Bronchial epithelial cell (primary cell): ENCODE results near the gene ZNF581. TPM values are rescaled to one million over a fixed set of nuclear protein-coding genes. Genes with fewer than 3 reads are reported as not detected.

Experiments used
- DNase-seq: peaks from one replicate; pipeline ENCODE4 v3.0.0-alpha.2; 2010; ENCODE audit warnings: low read depth
- FAIRE-seq: peaks from 2 replicates; lab custom pipeline; 2011; peaks lifted over from hg19 to GRCh38; lab: Jason Lieb, UNC
- H3K27me3 ChIP-seq: 2 replicates; pipeline ENCODE4 v1.5.1; 2011; ENCODE audit warnings: low read length; ENCODE audit not compliant: control insufficient read depth, insufficient read depth
- H3K36me3 ChIP-seq: 2 replicates; pipeline ENCODE4 v1.5.1; 2011; ENCODE audit warnings: low read length; ENCODE audit not compliant: control insufficient read depth, insufficient read depth
- H3K4me3 ChIP-seq: 2 replicates; pipeline ENCODE4 v1.5.1; 2011; ENCODE audit warnings: mild to moderate bottlenecking, low read depth, low read length, control low read depth
- total RNA-seq: library from RNA; depleted of rRNA; stranded (reverse); fragments of >200 nt; gene quantifications from 2 replicates; pipeline ENCODE4 v1.2.1, GENCODE V29; 2014
- TF ChIP-seq, protein P1 (sequence below): IDR thresholded peaks from 2 replicates; pipeline ENCODE4 v1.5.1; 2011; ENCODE audit warnings: mild to moderate bottlenecking, moderate library complexity, low read length, control low read depth, inconsistent platforms; ENCODE audit not compliant: insufficient read depth, severe bottlenecking

ZNF581 gene
- total RNA-seq, 1 donor from 2014 or later: 19.2 TPM

DNA sequence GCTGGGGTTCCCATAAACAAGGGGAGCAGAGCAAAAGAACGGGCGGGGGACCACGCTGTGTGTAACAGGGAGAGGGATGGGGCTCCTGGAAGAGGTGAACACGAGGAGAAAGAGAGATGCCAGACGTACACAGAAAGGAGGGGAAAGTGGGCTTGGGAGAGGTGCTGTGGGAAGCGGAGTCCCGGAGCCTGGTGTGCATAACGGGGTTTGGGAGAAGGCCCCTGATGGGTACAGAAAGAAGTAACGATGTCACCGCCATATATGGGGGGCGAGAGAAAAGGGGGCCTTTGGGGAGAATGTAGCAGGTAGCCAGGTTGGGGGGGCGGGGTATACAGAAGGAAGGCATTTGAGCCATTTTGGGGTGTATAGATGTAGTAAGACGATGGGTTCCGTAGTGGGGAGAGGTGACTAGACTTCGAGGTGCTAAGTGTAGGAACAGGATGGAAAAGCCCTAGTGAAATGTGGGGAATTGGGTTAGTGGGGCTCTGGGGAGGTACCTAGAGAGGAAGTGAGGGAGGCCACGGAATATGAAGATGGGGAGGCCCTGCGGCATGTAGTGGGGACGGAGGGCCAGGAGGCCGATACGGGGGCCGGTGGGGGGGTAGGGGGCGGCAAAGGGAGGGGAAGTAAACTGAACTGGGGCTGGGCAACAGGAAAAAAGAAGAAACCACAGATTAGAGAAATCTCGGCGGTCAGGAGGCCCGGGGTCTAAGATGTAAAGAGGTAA lies 1.9 kb upstream of the ZNF581 start:
- Histone ChIP-seq H3K27me3 (no peaks in the 10 kb centered on the region), H3K36me3 (peaks cover 3% of the 10 kb centered on the region), H3K4me3 (peak overlapping the region; percentile 50)
- TF ChIP-seq, protein P1, sequence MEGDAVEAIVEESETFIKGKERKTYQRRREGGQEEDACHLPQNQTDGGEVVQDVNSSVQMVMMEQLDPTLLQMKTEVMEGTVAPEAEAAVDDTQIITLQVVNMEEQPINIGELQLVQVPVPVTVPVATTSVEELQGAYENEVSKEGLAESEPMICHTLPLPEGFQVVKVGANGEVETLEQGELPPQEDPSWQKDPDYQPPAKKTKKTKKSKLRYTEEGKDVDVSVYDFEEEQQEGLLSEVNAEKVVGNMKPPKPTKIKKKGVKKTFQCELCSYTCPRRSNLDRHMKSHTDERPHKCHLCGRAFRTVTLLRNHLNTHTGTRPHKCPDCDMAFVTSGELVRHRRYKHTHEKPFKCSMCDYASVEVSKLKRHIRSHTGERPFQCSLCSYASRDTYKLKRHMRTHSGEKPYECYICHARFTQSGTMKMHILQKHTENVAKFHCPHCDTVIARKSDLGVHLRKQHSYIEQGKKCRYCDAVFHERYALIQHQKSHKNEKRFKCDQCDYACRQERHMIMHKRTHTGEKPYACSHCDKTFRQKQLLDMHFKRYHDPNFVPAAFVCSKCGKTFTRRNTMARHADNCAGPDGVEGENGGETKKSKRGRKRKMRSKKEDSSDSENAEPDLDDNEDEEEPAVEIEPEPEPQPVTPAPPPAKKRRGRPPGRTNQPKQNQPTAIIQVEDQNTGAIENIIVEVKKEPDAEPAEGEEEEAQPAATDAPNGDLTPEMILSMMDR: no peak
- FAIRE-seq (no peak), DNase-seq (no peak)

DNA sequence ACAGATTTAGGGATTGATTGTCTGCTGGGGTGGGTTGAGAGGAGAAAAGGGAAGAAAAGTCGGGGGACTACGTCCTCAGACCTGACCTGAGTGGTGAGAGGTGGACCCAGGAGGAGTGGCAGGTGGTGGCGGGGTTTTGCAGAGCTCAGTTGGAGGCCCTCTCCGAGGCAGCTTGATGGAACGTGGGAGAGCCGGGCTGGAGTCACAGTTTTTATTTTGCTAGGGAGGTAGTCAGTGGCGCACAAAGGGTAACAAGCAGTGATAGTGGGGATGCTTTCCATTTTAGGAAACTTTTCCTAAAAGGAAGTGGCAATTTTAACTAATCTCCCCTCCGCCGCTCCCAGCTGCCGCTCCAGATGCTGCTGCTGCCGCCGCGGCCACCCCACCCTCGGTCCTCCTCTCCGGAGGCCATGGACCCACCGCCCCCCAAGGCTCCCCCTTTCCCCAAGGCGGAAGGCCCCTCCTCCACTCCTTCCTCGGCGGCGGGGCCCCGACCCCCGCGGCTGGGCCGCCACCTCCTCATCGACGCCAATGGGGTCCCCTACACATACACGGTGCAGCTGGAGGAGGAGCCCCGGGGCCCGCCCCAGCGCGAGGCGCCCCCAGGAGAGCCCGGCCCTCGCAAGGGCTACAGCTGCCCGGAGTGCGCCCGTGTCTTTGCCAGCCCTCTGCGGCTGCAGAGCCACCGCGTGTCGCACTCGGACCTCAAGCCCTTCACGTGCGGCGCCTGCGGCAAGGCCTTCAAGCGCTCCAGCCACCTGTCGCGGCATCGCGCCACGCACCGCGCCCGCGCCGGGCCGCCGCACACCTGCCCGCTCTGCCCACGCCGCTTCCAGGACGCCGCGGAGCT lies 1.1 kb upstream of the ZNF581 start:
- no peaks in the 10 kb centered on the region for H3K27me3 ChIP-seq
- H3K4me3 ChIP-seq: peak overlapping the region; percentile 50
- DNase-seq (no peak), FAIRE-seq (no peak)
- TF ChIP-seq, protein P1: no peak
- peaks cover 3% of the 10 kb centered on the region for H3K36me3 ChIP-seq

DNA sequence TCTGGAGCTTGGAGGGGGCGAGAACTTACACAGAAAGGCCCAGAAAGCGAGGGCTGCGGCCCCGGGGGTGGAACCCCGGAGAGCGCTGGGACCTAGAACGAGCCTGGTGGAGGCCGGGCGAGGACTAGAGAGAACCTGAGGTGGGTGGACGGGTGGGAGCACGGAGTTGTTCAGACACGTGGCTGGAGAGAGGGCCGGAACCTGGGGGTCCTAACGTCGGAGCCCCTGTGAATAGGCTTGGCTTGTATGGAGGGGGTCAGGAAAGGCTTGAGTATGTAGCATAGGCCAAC lies 383 bp downstream of the ZNF581 start:
- H3K36me3 ChIP-seq: peaks cover 3% of the 10 kb centered on the region
- FAIRE-seq (no peak), DNase-seq (no peak)
- TF ChIP-seq, protein P1: no peak
- H3K4me3 ChIP-seq: peak overlapping the region; percentile 50
- H3K27me3 ChIP-seq: no peaks in the 10 kb centered on the region

DNA sequence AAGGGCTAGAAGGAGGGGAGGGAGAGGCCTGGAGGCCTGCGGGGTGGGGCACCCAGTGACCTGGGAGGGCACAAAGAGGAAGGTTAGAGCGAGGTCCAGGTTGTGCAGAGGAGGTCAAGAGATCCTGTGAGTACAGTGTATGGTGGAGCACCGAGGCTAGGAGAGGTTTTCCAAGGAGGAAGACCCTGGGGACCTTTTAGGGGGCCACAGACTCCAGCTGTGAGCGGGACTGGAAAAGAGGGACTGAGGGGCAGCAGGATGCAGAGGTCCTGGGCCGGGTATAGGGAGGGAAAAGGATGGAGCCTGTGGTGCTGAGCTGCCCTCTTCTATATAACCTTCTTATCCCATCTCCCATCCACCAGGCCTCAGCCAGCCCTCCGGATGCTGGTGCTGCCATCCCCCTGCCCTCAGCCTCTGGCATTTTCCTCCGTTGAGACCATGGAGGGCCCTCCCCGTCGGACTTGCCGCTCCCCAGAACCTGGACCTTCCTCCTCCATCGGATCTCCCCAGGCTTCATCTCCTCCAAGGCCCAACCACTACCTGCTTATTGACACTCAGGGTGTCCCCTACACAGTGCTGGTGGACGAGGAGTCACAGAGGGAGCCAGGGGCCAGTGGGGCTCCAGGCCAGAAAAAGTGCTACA lies 863 bp downstream of the ZNF581 start:
- peak overlapping the region; percentile 50 for H3K4me3 ChIP-seq
- DNase-seq (no peak), FAIRE-seq (no peak)
- peaks cover 3% of the 10 kb centered on the region for H3K36me3 ChIP-seq
- H3K27me3 ChIP-seq: no peaks in the 10 kb centered on the region
- TF ChIP-seq, protein P1: no peak

DNA sequence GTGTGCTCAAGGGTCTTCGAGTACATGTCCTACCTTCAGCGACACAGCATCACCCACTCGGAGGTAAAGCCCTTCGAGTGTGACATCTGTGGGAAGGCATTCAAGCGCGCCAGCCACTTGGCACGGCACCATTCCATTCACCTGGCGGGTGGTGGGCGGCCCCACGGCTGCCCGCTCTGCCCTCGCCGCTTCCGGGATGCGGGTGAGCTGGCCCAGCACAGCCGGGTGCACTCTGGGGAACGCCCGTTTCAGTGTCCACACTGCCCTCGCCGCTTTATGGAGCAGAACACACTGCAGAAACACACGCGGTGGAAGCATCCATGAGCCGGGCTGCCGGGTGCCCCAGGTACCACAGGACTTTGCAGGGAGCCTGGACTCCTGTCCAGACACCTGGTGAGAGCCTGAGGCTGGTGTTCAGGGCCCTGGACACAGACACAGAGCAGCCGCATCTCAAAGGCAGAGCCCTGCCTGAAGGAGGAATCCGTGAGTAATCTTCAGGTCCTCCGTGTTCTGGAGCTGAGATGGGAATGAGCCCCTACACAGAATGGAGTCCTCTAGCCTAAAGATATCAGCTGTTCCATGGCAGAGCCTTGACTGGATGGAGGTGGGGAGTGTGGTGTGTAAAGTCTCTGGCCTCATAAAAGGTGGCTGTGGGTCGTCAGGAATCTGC lies 1.5 kb downstream of the ZNF581 start:
- Histone ChIP-seq H3K27me3 (no peaks in the 10 kb centered on the region), H3K4me3 (no peak overlapping the region), H3K36me3 (peaks cover 3% of the 10 kb centered on the region)
- DNase-seq (no peak), FAIRE-seq (no peak)
- TF ChIP-seq, protein P1: no peak
